ENCODE data around the gene KMT2B. TPM values are rescaled to one million over a fixed set of nuclear protein-coding genes. Genes with fewer than 3 reads are reported as not detected.

KMT2B gene, protein sequence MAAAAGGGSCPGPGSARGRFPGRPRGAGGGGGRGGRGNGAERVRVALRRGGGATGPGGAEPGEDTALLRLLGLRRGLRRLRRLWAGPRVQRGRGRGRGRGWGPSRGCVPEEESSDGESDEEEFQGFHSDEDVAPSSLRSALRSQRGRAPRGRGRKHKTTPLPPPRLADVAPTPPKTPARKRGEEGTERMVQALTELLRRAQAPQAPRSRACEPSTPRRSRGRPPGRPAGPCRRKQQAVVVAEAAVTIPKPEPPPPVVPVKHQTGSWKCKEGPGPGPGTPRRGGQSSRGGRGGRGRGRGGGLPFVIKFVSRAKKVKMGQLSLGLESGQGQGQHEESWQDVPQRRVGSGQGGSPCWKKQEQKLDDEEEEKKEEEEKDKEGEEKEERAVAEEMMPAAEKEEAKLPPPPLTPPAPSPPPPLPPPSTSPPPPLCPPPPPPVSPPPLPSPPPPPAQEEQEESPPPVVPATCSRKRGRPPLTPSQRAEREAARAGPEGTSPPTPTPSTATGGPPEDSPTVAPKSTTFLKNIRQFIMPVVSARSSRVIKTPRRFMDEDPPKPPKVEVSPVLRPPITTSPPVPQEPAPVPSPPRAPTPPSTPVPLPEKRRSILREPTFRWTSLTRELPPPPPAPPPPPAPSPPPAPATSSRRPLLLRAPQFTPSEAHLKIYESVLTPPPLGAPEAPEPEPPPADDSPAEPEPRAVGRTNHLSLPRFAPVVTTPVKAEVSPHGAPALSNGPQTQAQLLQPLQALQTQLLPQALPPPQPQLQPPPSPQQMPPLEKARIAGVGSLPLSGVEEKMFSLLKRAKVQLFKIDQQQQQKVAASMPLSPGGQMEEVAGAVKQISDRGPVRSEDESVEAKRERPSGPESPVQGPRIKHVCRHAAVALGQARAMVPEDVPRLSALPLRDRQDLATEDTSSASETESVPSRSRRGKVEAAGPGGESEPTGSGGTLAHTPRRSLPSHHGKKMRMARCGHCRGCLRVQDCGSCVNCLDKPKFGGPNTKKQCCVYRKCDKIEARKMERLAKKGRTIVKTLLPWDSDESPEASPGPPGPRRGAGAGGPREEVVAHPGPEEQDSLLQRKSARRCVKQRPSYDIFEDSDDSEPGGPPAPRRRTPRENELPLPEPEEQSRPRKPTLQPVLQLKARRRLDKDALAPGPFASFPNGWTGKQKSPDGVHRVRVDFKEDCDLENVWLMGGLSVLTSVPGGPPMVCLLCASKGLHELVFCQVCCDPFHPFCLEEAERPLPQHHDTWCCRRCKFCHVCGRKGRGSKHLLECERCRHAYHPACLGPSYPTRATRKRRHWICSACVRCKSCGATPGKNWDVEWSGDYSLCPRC (N-terminal part only)
- total RNA-seq = 11.6 TPM

GRCh38 chr19:35717665-35718344 lies at the start of gene KMT2B:
Gene KMT2B, plus strand, starts transcription at chr19:35718003. Its CDS starts 16 bp downstream, at chr19:35718019.

GRCh38 chr19:35704218-35704617 lies 13.6 kb upstream of the KMT2B start, which contains the start of gene ZBTB32:
Gene ZBTB32, plus strand, starts transcription at chr19:35704558. Its CDS starts 10,069 bp downstream, at chr19:35714627.

DNA sequence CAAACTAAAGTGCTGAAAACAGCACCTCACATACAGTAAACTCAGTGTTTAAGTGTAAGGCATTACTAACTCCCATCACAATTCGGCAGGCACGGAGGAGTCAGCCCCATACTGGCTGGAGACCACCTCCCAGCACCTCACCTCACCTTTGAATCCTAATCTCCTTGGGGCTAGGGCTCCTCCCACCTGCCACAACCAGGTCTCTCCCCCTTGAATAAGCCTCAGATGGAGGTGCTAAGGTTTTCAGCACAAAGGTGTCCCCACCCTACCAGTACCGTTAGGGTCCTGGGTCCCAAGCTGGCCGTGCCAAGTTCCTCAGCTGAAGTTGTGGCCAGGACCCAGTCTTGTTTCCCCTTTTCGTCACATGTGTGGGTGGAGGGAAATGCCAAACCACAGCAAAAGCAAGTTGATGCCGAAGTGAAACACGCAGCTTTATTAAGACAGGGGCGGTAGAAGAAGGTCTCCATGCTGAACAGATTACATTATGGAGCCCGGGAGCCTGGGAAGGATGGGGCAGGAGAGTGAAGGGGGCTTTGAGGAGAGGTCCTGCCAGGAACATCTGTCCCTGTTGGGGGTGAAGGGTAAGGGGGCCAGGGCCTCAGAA lies 24.4 kb downstream of the KMT2B start, which contains the start of gene IGFLR1:
TSS of gene IGFLR1 (minus strand) at position 332 of the 604 bp plus-strand sequence. CDS start 1,272 bp downstream, outside the sequence.

DNA sequence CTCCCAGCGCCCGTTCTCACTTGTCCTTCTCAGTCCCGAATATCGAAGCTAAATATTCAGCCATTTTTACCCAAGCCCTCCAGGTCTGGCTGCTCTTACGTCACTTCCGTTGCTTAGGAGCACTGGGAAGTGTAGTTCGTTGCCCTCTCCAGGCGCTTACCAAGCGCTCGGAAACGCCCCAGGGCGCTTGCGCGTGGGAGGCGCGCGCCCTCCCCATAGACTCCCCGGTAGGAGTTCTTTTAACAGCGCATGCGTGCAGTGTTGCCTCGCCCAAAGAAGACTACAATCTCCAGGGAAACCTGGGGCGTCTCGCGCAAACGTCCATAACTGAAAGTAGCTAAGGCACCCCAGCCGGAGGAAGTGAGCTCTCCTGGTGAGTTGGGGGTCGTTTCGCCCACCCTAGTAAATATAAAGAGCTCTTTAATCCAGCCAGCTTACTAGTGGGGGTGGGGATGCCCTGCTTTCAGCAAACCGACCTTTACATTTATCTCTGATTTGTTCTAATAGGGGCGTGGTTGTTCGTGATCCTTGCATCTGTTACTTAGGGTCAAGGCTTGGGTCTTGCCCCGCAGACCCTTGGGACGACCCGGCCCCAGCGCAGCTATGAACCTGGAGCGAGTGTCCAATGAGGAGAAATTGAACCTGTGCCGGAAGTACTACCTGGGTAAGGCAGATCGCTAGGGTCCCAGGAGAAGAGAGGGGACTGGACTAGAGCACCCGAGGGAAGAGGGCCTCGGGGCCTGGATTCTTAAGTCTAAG lies 27.7 kb downstream of the KMT2B start, which contains the start of the genes PSENEN and U2AF1L4:
TSS of gene PSENEN (plus strand) at position 324 of the 759 bp plus-strand sequence. CDS start at position 604, 280 bp downstream.
TSS of gene U2AF1L4 (minus strand) at position 91 of the 759 bp plus-strand sequence. CDS start at position 64, 27 bp downstream.

GRCh38 chr19:35748106-35749020 lies 30.6 kb downstream of the KMT2B start, which contains the start of gene LIN37:
Gene LIN37, plus strand, starts transcription at chr19:35748576. Its CDS starts 149 bp downstream, at chr19:35748725.

DNA sequence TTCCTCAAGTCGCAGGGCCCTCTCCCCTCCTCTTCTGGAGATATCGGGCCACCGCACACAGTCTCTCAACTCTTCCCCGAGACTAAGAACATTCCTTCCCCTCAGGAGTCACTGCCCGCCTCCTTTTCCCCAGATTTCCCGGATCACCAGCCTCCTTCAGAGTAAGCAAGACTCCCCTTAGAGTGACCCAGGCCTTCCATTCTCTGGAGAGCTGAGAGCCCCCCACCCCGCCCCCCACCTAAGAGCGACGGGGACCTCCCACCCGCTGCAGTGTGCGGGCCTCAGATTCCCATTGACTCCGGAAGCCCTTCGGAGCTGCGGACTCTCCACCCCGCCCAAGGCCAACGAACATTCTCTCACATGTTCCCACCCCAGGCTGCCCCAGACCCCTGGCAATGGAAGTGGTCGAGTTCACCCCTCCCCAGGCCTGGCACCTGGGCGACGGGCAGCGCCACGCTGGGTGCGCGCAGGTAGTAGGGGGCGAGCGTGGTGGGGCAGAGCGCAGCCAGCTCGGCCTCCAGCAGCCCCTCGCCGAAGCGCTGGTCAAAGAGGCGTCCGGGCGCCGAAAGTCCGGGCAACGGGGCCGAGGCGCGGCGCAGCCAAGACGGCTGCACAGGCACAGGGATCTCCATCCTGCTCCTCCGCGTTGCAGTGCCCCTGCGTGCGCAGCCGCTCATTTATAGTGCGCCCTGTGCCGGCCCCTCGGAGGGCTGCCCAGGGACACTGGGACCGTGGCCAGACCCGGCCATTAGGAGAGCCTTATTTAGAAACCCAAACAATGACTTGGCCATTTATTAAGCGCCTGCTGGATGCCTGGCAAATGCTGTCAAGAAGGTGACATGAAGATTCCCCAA lies 38.8 kb downstream of the KMT2B start, which contains the start of gene HSPB6:
TSS of gene HSPB6 (minus strand) at position 653 of the 854 bp plus-strand sequence. CDS start at position 632, 21 bp downstream.

DNA sequence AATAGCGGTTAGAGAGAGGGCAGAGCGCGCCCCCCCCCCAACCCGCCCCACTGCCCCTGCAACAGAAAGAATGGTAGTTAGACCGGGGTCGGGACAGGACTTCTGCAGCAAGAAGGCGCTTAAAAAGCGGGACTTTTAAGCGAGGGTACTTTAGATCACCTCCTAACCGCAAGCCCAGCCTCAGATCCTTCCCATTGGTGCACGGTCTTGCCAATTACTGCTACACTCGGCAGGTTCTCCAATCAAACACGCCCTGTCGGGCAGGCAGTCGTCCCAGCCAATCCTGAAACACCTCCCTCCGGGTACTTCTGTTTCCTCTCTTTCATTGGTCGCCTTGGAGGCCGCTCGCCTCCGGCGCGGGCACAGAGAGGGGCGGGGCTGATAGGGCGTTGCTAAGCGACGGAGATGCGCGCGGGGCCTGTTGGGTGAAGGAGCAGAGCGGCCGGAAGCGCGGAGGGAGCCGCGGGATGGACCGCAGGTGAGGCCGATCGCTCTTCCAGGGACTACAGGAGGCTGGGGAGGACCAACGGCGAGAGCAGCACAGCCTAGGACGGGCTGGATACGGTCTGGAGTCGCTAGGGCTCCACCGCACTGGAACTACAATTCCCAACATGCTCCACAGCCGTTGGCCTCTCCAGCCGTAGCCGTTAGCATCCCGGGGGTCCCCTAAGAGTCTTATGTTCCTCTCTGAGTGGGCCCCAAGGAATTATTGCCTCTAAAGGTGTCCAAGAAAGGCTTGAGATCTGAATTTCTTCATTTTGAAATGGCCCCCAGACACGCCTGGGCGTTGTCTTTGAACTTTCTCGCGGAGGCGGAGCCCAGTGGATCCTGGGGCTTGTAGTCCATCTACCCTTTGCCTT lies 40.2 kb downstream of the KMT2B start, which contains the start of gene PROSER3:
TSS of gene PROSER3 (plus strand) at position 428 of the 860 bp plus-strand sequence. CDS start at position 468, 40 bp downstream.

GRCh38 chr19:35775298-35776101 lies 57.7 kb downstream of the KMT2B start, which contains the start of gene ARHGAP33:
Gene ARHGAP33, plus strand, starts transcription at chr19:35775564. Its CDS starts 95 bp downstream, at chr19:35775659.

Other genes starting within 250 kb of the KMT2B start
- gene KRTDAP, start 227.5 kb upstream of the KMT2B start, total RNA-seq = not detected
- not detected for gene DMKN, start 204.4 kb upstream of the KMT2B start, total RNA-seq
- gene SBSN, start 189.7 kb upstream of the KMT2B start, total RNA-seq = not detected
- not detected for gene GAPDHS, start 184.5 kb upstream of the KMT2B start, total RNA-seq
- 39.8 TPM for gene TMEM147, start 172.4 kb upstream of the KMT2B start, total RNA-seq
- not detected for gene ATP4A, start 154.3 kb upstream of the KMT2B start, total RNA-seq
- gene PMIS2, start 131.8 kb upstream of the KMT2B start, total RNA-seq = not detected
- gene HAUS5, start 105.3 kb upstream of the KMT2B start, total RNA-seq = 7.5 TPM
- gene RBM42, start 89.0 kb upstream of the KMT2B start, total RNA-seq = 18.8 TPM
- gene ETV2, start 76.3 kb upstream of the KMT2B start, total RNA-seq = 0.94 TPM
- gene COX6B1, start 69.7 kb upstream of the KMT2B start, total RNA-seq = 115 TPM
- gene UPK1A, start 51.5 kb upstream of the KMT2B start, total RNA-seq = not detected
- gene ZBTB32, start 13.4 kb upstream of the KMT2B start, total RNA-seq = not detected
- gene IGFLR1, start 24.4 kb downstream of the KMT2B start, total RNA-seq = 0.94 TPM
- gene U2AF1L4, start 27.4 kb downstream of the KMT2B start, total RNA-seq = 5.3 TPM
- gene PSENEN, start 27.6 kb downstream of the KMT2B start, total RNA-seq = 8.8 TPM
- 16.9 TPM for gene LIN37, start 30.6 kb downstream of the KMT2B start, total RNA-seq
- gene HSPB6, start 39.0 kb downstream of the KMT2B start, total RNA-seq = not detected
- 5.9 TPM for gene PROSER3, start 40.2 kb downstream of the KMT2B start, total RNA-seq
- 123 TPM for gene ARHGAP33, start 57.6 kb downstream of the KMT2B start, total RNA-seq
- gene PRODH2, start 94.8 kb downstream of the KMT2B start, total RNA-seq = not detected
- not detected for gene NPHS1, start 134.5 kb downstream of the KMT2B start, total RNA-seq
- gene KIRREL2, start 138.9 kb downstream of the KMT2B start, total RNA-seq = 0.94 TPM
- 197 TPM for gene APLP1, start 150.6 kb downstream of the KMT2B start, total RNA-seq
- 3.8 TPM for gene NFKBID, start 182.5 kb downstream of the KMT2B start, total RNA-seq
- 1.6 TPM for gene HCST, start 184.5 kb downstream of the KMT2B start, total RNA-seq
- gene TYROBP, start 190.3 kb downstream of the KMT2B start, total RNA-seq = 3.4 TPM
- 15.7 TPM for gene LRFN3, start 218.4 kb downstream of the KMT2B start, total RNA-seq

Data from parietal lobe (tissue), 1 donor.